A549 treated with AZD9567 at 1 μM for 4 hours (cell line): ENCODE results near the gene LMBR1. TPM values are rescaled to one million over a fixed set of nuclear protein-coding genes. Genes with fewer than 3 reads are reported as not detected.

Source experiments
- total RNA-seq: library from RNA; stranded (reverse); fragments of 200-300 nt; extraction: Qiagen RNA extraction; gene quantifications from 5 replicates; pipeline ENCODE4 v1.2.3, GENCODE V29; 2022; ENCODE audit not compliant: insufficient read depth

Gene LMBR1
- 28.5 to 35.6 TPM (median 33.5 TPM) in 5 replicates for total RNA-seq

GRCh38 chr7:156892821-156893706 lies at the start of gene LMBR1:
Gene LMBR1, minus strand, starts transcription at chr7:156893183. Its CDS starts 190 bp downstream, at chr7:156892993.

GRCh38 chr7:156640257-156640948 lies 252.6 kb downstream of the LMBR1 start, which contains the start of gene RNF32:
Gene RNF32, plus strand, starts transcription at chr7:156640774. Its CDS starts 3,104 bp downstream, at chr7:156643878.

Other genes starting within 250 kb of the LMBR1 start
- 17.5 to 22.3 TPM (median 21.7 TPM) in 5 replicates for gene NOM1, start 56.5 kb upstream of the LMBR1 start, total RNA-seq
- 2.8 to 6.9 TPM (median 5.6 TPM) in 5 replicates for gene MNX1, start 117.5 kb upstream of the LMBR1 start, total RNA-seq
- gene UBE3C, start 245.7 kb upstream of the LMBR1 start, total RNA-seq: 59.1 to 70.4 TPM (median 69.3 TPM) in 5 replicates